HEK293T (cell line): ENCODE measurements around the gene SPIN2B.

Source experiments
- ARNT ChIP-seq: fragments of 450-650 bp; IDR thresholded peaks from 2 replicates; pipeline ENCODE4 v1.6.1; 2017; ENCODE audit warnings: mild to moderate bottlenecking
- ELF4 ChIP-seq: fragments of 450-650 bp; IDR thresholded peaks from 2 replicates; pipeline ENCODE4 v1.6.1; 2017; ENCODE audit warnings: antibody characterized with exemption
- FOXA1 ChIP-seq: fragments of 450-650 bp; IDR thresholded peaks from 2 replicates; pipeline ENCODE4 v1.6.1; 2016; ENCODE audit warnings: mild to moderate bottlenecking
- HDGF ChIP-seq: fragments of 450-650 bp; IDR thresholded peaks from 2 replicates; pipeline ENCODE4 v1.6.1; 2017; ENCODE audit warnings: antibody characterized with exemption, borderline replicate concordance
- NFRKB ChIP-seq: fragments of 450-650 bp; IDR thresholded peaks from 2 replicates; pipeline ENCODE4 v1.6.1; 2016; ENCODE audit warnings: mild to moderate bottlenecking, moderate library complexity
- PKNOX1 ChIP-seq: fragments of 450-650 bp; IDR thresholded peaks from 2 replicates; pipeline ENCODE4 v1.6.1; 2016
- SP1 ChIP-seq: fragments of 450-650 bp; IDR thresholded peaks from 2 replicates; pipeline ENCODE4 v1.6.1; 2017
- SUZ12 ChIP-seq: fragments of 450-650 bp; IDR thresholded peaks from 2 replicates; pipeline ENCODE4 v1.6.1; 2016; ENCODE audit warnings: mild to moderate bottlenecking
- ZNF384 ChIP-seq: fragments of 450-650 bp; IDR thresholded peaks from 2 replicates; pipeline ENCODE4 v1.6.1; 2016

DNA sequence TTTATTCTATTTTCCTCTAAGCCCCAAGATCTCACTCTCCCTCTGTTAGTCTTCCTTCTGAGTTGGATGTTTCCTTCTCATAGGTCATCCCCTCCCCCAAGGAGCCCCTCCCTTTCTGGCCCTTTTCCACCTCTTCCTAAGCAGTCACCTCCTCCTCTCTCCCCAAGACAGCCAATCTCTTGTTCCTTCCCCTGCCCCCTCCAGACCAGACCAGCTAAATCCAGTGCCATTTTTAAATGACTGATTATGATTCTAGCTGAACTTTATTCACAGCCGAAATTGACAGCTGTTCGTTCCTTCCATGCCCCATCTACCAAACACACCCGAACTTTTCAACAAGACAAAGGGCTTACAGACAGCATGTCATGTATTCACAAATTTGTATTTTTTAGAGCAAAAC lies 13.9 kb upstream of the SPIN2B start:
- TF ChIP-seq ZNF384 = no peak
- no peak for TF ChIP-seq FOXA1
- no peak for TF ChIP-seq ARNT
- TF ChIP-seq SUZ12 = no peak
- TF ChIP-seq PKNOX1 = no peak
- TF ChIP-seq SP1 = no peak
- no peak for TF ChIP-seq NFRKB
- no peak for TF ChIP-seq ELF4
- no peak for TF ChIP-seq HDGF
